Measurements from ENCODE around the gene UBE2H.

The UBE2H gene

GRCh38 chr7:129952653-129953560, at the start of gene UBE2H (continued):
- TF ChIP-seq KLF17 (tag by site-specific recombination; IDR thresholded peaks at IDR 0.05) (peak; percentile 93), AEBP2 (tag by site-specific recombination; IDR thresholded peaks at IDR 0.05; ENCODE audit: borderline replicate concordance) (no peak)

- Histone ChIP-seq H3K4me1 (ENCODE audit: control insufficient read depth, insufficient read depth, low read length) (no peaks in the 10 kb centered on the region), H3K27ac (ENCODE audit: extremely low read depth, low read depth, low read length) (no peak overlapping the region), H3K4me3 (ENCODE audit: low read depth, low read length) (no peak overlapping the region), H3K36me3 (ENCODE audit: control insufficient read depth in 2 of 2, insufficient read depth in 1 of 2, low read length in 2 of 2) (no peaks in the 10 kb centered on the region), H3K9me3 (ENCODE audit: control insufficient read depth, insufficient read depth, low read depth, low read length) (no peaks in the 10 kb centered on the region)
- CTCF ChIA-PET = no interaction called here
- no peak for TF ChIP-seq GLIS2 (tag by site-specific recombination; IDR thresholded peaks at IDR 0.05)
- no peak for TF ChIP-seq ZNF19 (tag by site-specific recombination; IDR thresholded peaks at IDR 0.05; ENCODE audit: low read depth)
- no peak for TF ChIP-seq ZNF341 (tag by site-specific recombination; IDR thresholded peaks at IDR 0.05; ENCODE audit: low read depth)
- no peak for TF ChIP-seq ZNF571 (tag by site-specific recombination; IDR thresholded peaks at IDR 0.05)
- TF ChIP-seq ZNF169 (tag by site-specific recombination; IDR thresholded peaks at IDR 0.05) = no peak
- no peak for TF ChIP-seq RBAK (tag by site-specific recombination; IDR thresholded peaks at IDR 0.05)
- TF ChIP-seq ZNF449 (tag by site-specific recombination; IDR thresholded peaks at IDR 0.05) = no peak
- TF ChIP-seq ZSCAN4 (tag by site-specific recombination; IDR thresholded peaks at IDR 0.05) = no peak
- TF ChIP-seq WT1 (tag by site-specific recombination; IDR thresholded peaks at IDR 0.05) = no peak
- no peak for TF ChIP-seq ZNF24 (tag by site-specific recombination; IDR thresholded peaks at IDR 0.05)
- TF ChIP-seq ZNF366 (tag by site-specific recombination; conservative IDR thresholded peaks at IDR 0.05) = no peak
- TF ChIP-seq KLF17 (tag by site-specific recombination; IDR thresholded peaks at IDR 0.05) = no peak
- TF ChIP-seq BCL6B (tag by site-specific recombination; IDR thresholded peaks at IDR 0.05) = no peak
- no peak for TF ChIP-seq ZSCAN23 (tag by site-specific recombination; IDR thresholded peaks at IDR 0.05)
- TF ChIP-seq ZNF785 (tag by site-specific recombination; IDR thresholded peaks at IDR 0.05) = no peak
- no peak for TF ChIP-seq ZNF18 (tag by site-specific recombination; IDR thresholded peaks at IDR 0.05)
- no peak for TF ChIP-seq ZNF514 (tag by site-specific recombination; IDR thresholded peaks at IDR 0.05)
- POLR2A ChIA-PET = interaction anchor here (0.6 kb wide), 2 partner anchors 47 to 370 kb away, joined by 3 to 4 read pairs; no protein-coding TSS in a partner anchor
These were observed 45.7 kb upstream of the UBE2H start for GRCh38 chr7:129998446-129998845.

Measured in HEK293 (cell line).